ENCODE results near the gene SCNN1A.

GRCh38 chr12:6335451-6336078 lies 39.8 kb downstream of the SCNN1A start:
- peak in 11 of 12 donors; percentile 25 to 68 (median 50) for TF ChIP-seq CTCF (IDR thresholded peaks at IDR 0.05)
- no peak for TF ChIP-seq POLR2A (IDR thresholded peaks at IDR 0.05)

Measured in heart left ventricle (tissue), 13 donors.